NCI-H460 (cell line): ENCODE measurements around the gene TEAD4. TPM values are rescaled to one million over a fixed set of nuclear protein-coding genes. Genes with fewer than 3 reads are reported as not detected.

Source experiments
- DNase-seq: peaks from one replicate; pipeline ENCODE4 v3.0.0-alpha.2; 2016; ENCODE audit warnings: low read depth; ENCODE audit errors: extremely low read depth
- total RNA-seq: library from RNA; depleted of rRNA; stranded (reverse); fragments of >200 nt; shearing (Covaris generic); gene quantifications from 2 replicates; pipeline ENCODE4 v1.2.3, GENCODE V29; 2014

The TEAD4 gene
- total RNA-seq, 1 experiment from 2014 or later = 18.3 TPM

GRCh38 chr12:2960390-2960956, 1.3 kb downstream of the TEAD4 start:
- DNase-seq = no peak

DNA sequence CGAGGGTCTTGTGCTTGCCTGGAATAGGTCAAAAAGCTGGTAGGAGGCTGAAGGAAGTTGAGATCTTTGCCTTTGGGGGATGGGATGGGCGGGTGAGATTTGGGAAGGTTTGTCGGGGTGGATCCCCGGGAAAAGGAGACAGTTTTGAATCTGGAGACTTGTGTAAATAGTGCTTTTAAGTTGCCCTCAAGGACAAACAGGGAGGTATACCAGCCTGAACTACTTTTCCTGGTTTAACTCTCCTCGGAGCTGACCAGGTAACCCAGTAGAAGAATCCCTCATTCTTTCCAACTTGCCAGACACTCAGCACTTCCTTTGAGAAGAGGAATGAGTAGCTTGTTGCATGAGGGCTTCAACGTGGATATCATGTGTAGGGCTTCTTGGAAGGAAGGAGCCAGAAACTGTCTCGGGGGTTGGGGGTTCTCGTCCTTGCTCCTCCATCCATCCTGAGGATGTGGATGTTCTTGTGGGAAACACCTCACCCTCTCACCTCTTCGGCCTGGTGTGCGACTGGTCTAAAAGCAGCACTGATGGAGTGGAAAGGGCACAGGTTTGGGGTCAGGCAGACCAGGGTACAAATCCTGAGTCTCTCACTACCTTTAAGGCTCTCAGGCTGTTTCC, 1.9 kb downstream of the TEAD4 start:
- DNase-seq = no peak

GRCh38 chr12:2961705-2962104, 2.5 kb downstream of the TEAD4 start:
- no peak for DNase-seq

GRCh38 chr12:2963154-2963759, 4.1 kb downstream of the TEAD4 start:
- DNase-seq = no peak

DNA sequence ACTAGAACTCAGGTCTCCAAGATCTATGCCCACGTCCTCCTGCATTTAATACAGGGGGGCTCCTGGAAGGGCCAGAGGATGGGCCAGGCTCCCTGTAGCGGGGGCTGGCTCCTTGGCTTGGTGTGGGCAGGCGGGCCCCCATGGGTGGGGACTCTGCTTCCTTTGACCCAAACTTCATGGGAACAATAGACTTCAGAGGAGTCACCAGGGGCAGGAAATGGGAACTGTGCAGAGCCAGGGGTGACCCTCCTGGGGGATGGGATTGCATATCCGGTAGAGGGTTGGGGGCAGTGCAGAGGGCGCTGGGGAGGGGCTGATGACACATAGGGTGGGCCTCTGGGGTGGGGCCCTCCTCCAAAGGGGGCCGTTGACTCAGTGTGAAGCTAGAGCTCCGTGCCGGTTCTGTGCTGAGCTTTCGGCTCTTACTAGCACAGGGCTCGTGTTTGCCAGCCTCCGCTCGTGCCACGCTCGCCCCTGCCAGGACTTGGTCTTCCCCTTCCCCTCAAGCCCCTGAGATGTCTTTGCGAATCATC, 4.6 kb downstream of the TEAD4 start:
- DNase-seq = no peak

- DNase-seq = no peak
These were observed 8.5 kb downstream of the TEAD4 start for GRCh38 chr12:2967651-2968050.

DNA sequence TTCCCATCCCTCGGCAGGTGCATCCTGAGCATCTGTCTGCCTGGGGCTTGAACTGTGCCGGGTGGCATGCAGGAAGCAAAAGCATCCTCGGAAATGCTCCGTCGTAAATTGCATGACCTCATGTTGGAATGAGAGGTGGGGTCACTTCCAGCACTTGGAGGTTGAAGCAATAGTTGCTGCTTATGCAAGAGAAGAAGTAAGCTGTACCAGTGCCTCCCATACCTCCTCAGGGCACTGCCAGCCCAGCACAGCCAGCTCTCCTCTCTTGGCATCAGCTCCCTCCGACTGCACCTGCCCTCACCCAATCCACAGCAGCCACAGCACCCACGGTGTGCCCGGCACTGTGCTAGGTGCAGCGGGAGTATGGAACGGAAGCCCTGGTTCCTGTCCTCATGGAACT, 11.5 kb downstream of the TEAD4 start:
- DNase-seq = no peak

DNA sequence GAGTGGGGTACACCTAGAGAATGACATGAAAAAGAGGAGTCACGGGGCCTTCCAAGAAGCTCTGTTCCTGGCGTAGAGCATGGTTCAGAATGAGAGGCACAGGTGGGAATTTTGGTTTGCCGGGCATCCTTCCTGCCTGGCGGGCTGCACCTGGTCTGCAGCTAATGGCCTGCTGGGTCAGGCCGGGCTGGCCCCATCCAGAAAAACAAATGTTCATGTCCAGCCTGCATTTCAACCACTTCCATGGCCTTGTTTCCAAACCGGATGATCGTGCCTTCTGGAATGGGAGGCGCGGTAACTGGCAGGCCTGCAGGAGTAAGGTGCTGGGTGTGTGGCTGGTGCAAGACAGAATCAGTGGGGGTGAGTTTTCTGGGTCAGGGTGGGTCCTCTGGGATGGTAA, 14.4 kb downstream of the TEAD4 start:
- no peak for DNase-seq

- no peak for DNase-seq
These were observed 15.4 kb downstream of the TEAD4 start for GRCh38 chr12:2974560-2974971.

DNA sequence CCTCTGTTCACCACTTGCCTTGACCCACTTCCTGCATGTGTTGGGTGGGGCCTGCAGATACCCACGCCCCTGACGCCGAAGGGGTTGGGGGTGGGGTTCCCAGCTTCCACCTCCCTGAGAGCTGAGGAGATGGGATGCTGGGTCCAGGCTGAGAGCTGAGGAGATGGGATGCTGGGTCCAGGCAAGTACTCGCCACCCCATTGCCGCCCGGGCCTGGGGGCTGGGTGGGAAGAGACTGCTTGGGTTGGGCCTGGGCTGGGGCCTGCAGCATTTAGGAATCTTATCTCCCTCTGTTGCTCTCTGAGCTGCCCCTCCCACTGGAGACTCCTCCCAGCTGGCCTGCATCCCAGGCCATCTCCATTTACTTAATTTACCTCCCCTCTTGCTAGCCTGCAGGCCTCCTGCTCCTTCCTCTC, 17.4 kb downstream of the TEAD4 start:
- DNase-seq = no peak

DNA sequence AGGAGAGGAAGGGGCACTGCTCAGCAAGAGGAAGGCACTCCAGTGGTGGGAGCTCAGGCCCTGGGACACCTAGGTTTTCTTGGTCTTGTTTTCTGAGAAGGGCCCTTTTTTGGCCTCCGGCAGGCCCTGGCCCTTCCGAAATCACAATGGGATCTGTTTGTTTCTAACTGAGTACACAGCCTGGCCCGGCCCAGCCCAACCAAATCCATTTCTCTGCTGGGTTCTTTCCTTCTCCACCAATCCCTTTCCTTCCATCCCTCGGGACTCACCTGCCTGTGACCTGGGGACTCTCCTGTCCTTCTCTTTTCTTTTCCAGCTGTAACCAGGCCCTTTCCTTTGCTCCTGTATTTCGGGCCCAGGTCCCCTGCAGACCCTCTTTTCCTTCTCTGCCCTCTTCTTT, 18.6 kb downstream of the TEAD4 start:
- DNase-seq = no peak

DNA sequence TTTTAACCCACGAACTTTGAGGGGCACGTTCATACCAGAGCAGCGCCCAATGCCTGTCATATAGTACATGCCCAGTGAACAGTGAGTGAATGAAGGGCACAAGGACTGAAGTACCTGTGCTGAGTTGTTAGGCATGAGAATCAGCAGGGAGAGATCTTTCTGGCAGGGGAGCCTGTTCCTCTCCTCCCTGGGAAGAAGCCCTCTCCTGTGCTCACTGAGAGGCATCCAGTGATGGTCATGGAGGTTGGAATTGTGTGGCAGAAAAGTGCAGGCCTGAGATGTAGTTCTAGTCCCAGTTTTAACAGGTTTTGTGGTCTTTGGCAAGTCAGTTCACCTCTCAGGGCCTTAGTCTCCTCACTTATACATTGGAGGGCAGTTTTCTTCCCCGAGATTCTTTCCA, 20.6 kb downstream of the TEAD4 start:
- DNase-seq = no peak

GRCh38 chr12:2980630-2981029, 21.4 kb downstream of the TEAD4 start:
- no peak for DNase-seq

GRCh38 chr12:2982361-2982760, 23.2 kb downstream of the TEAD4 start:
- no peak for DNase-seq

DNA sequence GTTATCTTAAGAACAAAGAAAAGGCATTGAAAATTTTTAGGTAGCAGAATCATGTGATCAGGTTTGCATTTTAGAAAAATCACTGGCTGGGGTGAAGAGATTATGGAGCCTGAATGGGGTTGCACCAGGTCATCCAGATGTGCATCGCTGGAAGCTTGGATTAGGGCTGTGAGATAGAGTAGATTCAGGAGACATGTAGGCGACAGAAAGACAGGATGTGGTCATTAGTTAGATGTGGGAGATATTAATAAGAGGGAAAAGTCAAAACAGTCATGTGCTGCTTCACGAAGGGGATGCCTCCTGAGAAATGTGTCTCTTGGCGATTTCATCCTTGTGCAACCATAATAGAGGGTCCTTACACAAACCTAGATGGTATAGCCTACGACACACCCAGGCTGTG, 25.1 kb downstream of the TEAD4 start:
- DNase-seq = no peak

GRCh38 chr12:2984698-2985097, 25.5 kb downstream of the TEAD4 start:
- no peak for DNase-seq

GRCh38 chr12:2986876-2987275, 27.7 kb downstream of the TEAD4 start:
- DNase-seq = no peak

DNA sequence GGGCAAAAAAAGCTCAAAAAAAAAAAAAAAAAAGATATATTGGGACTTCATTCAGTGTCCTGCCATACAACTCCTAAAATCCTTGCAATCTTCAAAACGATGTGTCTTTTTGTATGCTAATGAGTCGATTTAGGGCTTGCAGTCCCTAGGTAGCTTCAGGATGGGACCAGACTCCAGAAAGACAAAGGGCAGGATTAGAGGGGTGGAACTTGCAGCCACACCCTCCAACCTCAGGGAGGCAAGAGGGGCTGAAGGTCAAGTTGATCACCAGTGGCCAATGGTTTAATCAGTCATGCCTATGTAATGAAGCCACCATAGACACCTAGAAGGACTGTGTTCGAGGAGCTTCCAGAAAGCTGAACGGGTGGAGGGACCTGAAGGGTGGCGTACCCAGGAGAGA, 29.3 kb downstream of the TEAD4 start:
- DNase-seq = no peak

- no peak for DNase-seq
These were observed 33.5 kb downstream of the TEAD4 start for GRCh38 chr12:2992724-2993123.

GRCh38 chr12:2997989-2998670, 38.9 kb downstream of the TEAD4 start:
- no peak for DNase-seq

DNA sequence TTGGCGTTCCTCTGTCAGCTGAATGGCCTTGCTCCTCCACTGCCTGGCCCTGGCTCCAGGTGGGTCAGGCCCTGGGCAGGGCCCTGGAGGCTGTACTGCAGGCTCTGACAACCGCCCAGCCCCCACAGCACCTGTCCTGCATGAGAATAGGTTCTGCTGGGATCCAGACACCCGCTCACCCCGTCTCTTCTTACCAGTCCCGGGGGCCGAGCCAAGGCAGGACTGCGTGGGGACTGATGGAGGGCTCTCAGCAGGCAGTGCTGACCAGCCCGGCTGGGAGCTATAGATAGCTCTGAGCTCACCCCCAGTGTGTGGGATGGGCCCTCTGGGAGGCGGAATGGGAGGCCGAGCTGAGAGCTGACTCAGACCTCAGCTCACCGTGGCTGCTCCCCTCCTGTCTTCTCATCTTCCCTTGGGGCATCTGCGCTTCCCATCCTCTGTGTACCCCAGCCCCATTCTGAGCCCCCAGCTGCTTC, 39.6 kb downstream of the TEAD4 start:
- no peak for DNase-seq
